A549 (cell line): ENCODE measurements around the gene MEGF6.

Source experiments
- EP300 ChIP-seq, 2 experiments: fragments of >200 bp; sonication (Bioruptor Twin); formaldehyde crosslinking; IDR thresholded peaks; 2 replicates in 1 of 2; 3 replicates in 1 of 2; pipeline ENCODE4 v1.6.1; 2016 to 2017
- FOXS1 ChIP-seq: fragments of 250-450 bp; sonication (Bioruptor Pico); IDR thresholded peaks from 2 replicates; pipeline ENCODE4 v1.5.0; 2020; ENCODE audit warnings: mild to moderate bottlenecking, moderate library complexity
- JUN ChIP-seq, 2 experiments: fragments of >200 bp; sonication (Bioruptor Twin); formaldehyde crosslinking; IDR thresholded peaks; 2 replicates in 1 of 2; 3 replicates in 1 of 2; pipeline ENCODE4 v1.6.1; 2016 to 2017
- MAFK ChIP-seq: fragments of 450-650 bp; IDR thresholded peaks from 2 replicates; pipeline ENCODE4 v1.6.1; 2014; ENCODE audit not compliant: partially characterized antibody
- PHF8 ChIP-seq: fragments of 200-600 bp; sonication (generic); IDR thresholded peaks from 2 replicates; pipeline ENCODE4 v1.6.1; 2016; ENCODE audit warnings: low read depth, mild to moderate bottlenecking, antibody characterized with exemption, moderate library complexity, borderline replicate concordance
- POLR2A ChIP-seq: IDR thresholded peaks from 2 replicates; pipeline ENCODE4 v1.6.1; 2012; ENCODE audit warnings: mild to moderate bottlenecking, low read length
- RAD21 ChIP-seq, 2 experiments: fragments of >200 bp in 1 of 2; sonication (Bioruptor Twin) in 1 of 2; formaldehyde crosslinking in 1 of 2; IDR thresholded peaks in 1 of 2; conservative IDR thresholded peaks in 1 of 2; 2 replicates in 1 of 2; 3 replicates in 1 of 2; pipeline ENCODE4 v1.6.1; 2012 to 2018; ENCODE audit warnings: inconsistent platforms in 1 of 2
- SREBF2 ChIP-seq: fragments of 450-650 bp; IDR thresholded peaks from 2 replicates; pipeline ENCODE4 v1.6.1; 2014; ENCODE audit warnings: mild to moderate bottlenecking, moderate library complexity
- TF ChIP-seq, protein P1 (sequence below): fragments of >200 bp; sonication (Bioruptor Twin); formaldehyde crosslinking; IDR thresholded peaks from 3 replicates; pipeline ENCODE4 v1.5.1; 2016
- TF ChIP-seq, protein P2 (sequence below): fragments of 450-650 bp; IDR thresholded peaks from 2 replicates; pipeline ENCODE4 v1.6.1; 2014; ENCODE audit warnings: antibody characterized with exemption
- TF ChIP-seq, protein P3 (sequence below): fragments of >200 bp; sonication (Bioruptor Twin); formaldehyde crosslinking; IDR thresholded peaks from 3 replicates; pipeline ENCODE4 v1.6.1; 2016

DNA sequence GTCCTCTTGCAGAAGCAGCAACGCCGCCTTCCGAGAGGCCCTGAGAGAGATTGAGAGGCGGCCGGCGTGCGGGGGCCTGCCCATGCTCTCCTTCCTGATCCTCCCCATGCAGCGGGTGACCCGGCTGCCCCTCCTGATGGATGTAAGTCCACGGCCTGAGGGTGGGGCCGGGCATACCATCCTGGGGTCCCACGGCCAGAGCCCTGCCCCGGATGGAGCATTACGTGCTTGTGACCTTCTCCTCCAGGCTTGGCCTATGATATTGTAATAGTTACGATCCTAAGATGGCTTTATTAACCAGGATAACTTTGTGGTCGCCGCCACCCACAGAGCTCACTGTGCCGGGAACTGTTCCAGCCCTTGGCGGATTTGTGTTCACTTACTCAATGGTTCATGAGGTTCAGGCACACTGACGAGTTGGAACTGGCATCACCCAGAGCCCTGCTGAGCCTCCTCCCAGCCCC is 137.9 kb downstream of the MEGF6 start:
- TF ChIP-seq FOXS1 (CRISPR knock-in tag), result no peak
- TF ChIP-seq, protein P1, sequence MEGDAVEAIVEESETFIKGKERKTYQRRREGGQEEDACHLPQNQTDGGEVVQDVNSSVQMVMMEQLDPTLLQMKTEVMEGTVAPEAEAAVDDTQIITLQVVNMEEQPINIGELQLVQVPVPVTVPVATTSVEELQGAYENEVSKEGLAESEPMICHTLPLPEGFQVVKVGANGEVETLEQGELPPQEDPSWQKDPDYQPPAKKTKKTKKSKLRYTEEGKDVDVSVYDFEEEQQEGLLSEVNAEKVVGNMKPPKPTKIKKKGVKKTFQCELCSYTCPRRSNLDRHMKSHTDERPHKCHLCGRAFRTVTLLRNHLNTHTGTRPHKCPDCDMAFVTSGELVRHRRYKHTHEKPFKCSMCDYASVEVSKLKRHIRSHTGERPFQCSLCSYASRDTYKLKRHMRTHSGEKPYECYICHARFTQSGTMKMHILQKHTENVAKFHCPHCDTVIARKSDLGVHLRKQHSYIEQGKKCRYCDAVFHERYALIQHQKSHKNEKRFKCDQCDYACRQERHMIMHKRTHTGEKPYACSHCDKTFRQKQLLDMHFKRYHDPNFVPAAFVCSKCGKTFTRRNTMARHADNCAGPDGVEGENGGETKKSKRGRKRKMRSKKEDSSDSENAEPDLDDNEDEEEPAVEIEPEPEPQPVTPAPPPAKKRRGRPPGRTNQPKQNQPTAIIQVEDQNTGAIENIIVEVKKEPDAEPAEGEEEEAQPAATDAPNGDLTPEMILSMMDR, result no peak
- TF ChIP-seq, protein P2, sequence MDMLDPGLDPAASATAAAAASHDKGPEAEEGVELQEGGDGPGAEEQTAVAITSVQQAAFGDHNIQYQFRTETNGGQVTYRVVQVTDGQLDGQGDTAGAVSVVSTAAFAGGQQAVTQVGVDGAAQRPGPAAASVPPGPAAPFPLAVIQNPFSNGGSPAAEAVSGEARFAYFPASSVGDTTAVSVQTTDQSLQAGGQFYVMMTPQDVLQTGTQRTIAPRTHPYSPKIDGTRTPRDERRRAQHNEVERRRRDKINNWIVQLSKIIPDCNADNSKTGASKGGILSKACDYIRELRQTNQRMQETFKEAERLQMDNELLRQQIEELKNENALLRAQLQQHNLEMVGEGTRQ, result no peak
- TF ChIP-seq SREBF2, result no peak
- TF ChIP-seq MAFK, result no peak
- no peak for TF ChIP-seq EP300 (IDR thresholded peaks at IDR 0.05)
- TF ChIP-seq POLR2A, result no peak
- no peak for TF ChIP-seq RAD21 (conservative IDR thresholded peaks at IDR 0.05 in 1 of 2, IDR thresholded peaks at IDR 0.05 in 1 of 2)
- TF ChIP-seq PHF8, result no peak
- TF ChIP-seq, protein P3, sequence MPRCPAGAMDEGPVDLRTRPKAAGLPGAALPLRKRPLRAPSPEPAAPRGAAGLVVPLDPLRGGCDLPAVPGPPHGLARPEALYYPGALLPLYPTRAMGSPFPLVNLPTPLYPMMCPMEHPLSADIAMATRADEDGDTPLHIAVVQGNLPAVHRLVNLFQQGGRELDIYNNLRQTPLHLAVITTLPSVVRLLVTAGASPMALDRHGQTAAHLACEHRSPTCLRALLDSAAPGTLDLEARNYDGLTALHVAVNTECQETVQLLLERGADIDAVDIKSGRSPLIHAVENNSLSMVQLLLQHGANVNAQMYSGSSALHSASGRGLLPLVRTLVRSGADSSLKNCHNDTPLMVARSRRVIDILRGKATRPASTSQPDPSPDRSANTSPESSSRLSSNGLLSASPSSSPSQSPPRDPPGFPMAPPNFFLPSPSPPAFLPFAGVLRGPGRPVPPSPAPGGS, result no peak
- no peak for TF ChIP-seq JUN (IDR thresholded peaks at IDR 0.05)
